NCI-H146 treated with DMSO at 0.1 percent for 48 hours (cell line): Measurements from ENCODE around the gene IL17B.

ENCODE experiments used
- DNase-seq: peaks from one replicate; lab custom pipeline; 2025; ENCODE audit not compliant: unreplicated experiment; lab: John Stamatoyannopoulos, UW

IL17B gene

DNA sequence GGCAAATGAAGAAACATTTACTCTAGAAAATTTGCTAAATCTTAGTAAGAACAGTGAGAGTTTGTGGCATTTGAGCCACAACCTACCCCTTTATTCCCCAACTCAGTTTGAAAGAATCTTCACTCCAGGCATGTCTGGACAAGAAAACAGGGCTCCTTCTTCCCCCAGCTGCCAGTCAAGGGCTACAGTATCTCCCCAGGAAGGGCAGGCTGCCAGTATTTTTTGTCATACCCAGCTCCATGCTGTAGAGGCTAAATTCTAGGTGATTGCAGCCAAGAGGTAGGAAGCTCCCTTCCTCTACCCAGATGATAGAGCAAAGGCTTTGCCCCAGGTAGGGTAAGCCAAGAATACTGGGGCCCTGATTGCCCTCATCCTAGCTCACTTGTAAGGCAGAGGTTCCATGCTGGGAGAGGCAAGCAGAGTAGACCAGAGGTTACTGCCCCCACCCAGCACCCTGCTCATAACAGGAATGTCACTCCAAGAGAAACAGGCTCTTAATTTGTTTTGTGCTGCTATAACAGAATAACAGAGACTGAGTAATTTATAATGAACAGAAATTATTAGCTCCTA lies 53.8 kb downstream of the IL17B start:
- DNase-seq = no peak

DNA sequence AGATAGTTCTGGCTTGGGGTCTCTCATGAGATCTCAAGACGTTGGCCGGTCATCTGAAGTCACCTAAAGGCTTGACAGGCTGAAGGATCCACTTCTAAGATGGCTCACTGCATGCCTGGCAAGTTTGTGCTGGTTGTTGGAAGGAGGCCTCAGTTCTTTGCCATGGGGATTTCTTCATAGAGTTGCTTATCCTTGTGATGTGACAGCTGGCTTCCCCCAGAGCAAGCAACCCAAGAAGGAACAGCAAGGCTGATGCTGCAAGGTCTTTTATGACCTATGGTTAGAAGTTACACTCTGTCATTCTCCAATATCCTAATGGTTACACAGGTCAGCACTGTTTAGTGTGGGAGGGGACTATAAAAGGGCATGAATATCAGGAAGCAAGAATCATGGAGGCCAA lies 54.5 kb downstream of the IL17B start:
- DNase-seq = no peak
